Measurements from ENCODE around the gene CENPL. TPM values are rescaled to one million over a fixed set of nuclear protein-coding genes. Genes with fewer than 3 reads are reported as not detected.
A peak's percentile ranks its signal among the peaks of the same experiment; 100 is the strongest.

Gene CENPL
- total and polyA plus RNA-seq, 2 of the 8 experiments (the other 6 are each of a cell fraction or from before 2014, with no cell fraction given) = 6.6 to 16.0 TPM

DNA sequence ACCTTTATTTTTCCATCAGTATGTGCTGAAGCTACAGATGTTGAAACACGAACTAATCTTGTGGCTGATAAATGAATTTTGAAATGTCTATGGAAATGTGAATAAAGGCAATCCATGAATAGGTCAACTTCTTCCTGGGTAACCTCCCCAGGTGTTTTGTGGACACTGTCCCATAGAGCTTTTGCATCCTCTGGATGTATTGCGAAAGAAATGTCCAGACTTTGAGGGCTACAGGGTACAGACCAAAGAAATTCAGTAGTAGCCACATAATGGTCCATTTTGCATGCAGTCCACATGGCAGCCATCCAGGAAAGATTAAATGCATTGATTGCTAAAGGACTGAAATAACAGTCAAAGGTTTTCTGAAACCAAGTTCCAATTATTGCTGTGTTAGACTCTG lies 21.7 kb downstream of the CENPL start:
- H3K79me1 ChIP-seq (ENCODE audit: low read depth, low read length) = no peaks in the 10 kb centered on the region
- no peak overlapping the region for H2BK20ac ChIP-seq (ENCODE audit: low read length)
- no peak overlapping the region for H3K4ac ChIP-seq (replicated peaks; ENCODE audit: insufficient read length, low read depth, low read length)
- DNase-seq (ENCODE audit: low read depth in 1 of 2, low spot score in 2 of 2) = no peak
- H2BK120ac ChIP-seq (replicated peaks; ENCODE audit: low read depth, low read length) = no peak overlapping the region
- no peaks in the 10 kb centered on the region for H3K23me2 ChIP-seq (ENCODE audit: low read depth, low read length)
- H4K20me1 ChIP-seq (replicated peaks in 1 of 2; ENCODE audit: control insufficient read depth in 1 of 2, insufficient read depth in 2 of 2, low read length in 2 of 2) = no peaks in the 10 kb centered on the region
- no peaks in the 10 kb centered on the region for H3K27me3 ChIP-seq (replicated peaks in 1 of 4; ENCODE audit: control insufficient read depth in 3 of 4, extremely low read depth in 1 of 4, insufficient read depth in 3 of 4, low read length in 3 of 4)
- ChIA-PET CTCF (ENCODE audit: partially characterized antibody) (no interaction called here), POLR2A (ENCODE audit: partially characterized antibody) (no interaction called here)
- FAIRE-seq = no peak
- 87% methylated on average over 2 of the region's 2 CpGs; no CpG with 5 or more reads in 1 of the 2 experiments for WGBS, 2 experiments (ENCODE audit: extremely low coverage in 1 of 2, insufficient coverage in 1 of 2, insufficient read length in 1 of 2, insufficient replicate concordance in 2 of 2, low coverage in 1 of 2, low lambda C conversion rate in 2 of 2, missing lambda C conversion rate in 1 of 2)
- TF ChIP-seq CEBPB (IDR thresholded peaks at IDR 0.05; ENCODE audit: low read depth, low read length) = peak; percentile 8; the same call in 1 of the 2 replicates
- TF ChIP-seq NRF1 (IDR thresholded peaks at IDR 0.05; ENCODE audit: low read depth, low read length) = no peak
- TF ChIP-seq, protein P1, sequence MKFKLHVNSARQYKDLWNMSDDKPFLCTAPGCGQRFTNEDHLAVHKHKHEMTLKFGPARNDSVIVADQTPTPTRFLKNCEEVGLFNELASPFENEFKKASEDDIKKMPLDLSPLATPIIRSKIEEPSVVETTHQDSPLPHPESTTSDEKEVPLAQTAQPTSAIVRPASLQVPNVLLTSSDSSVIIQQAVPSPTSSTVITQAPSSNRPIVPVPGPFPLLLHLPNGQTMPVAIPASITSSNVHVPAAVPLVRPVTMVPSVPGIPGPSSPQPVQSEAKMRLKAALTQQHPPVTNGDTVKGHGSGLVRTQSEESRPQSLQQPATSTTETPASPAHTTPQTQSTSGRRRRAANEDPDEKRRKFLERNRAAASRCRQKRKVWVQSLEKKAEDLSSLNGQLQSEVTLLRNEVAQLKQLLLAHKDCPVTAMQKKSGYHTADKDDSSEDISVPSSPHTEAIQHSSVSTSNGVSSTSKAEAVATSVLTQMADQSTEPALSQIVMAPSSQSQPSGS (IDR thresholded peaks at IDR 0.05; ENCODE audit: low read length) = no peak
- no peak for TF ChIP-seq SAP30 (IDR thresholded peaks at IDR 0.05; ENCODE audit: insufficient read depth, insufficient replicate concordance, low read length)
- TF ChIP-seq EP300 (IDR thresholded peaks at IDR 0.05; ENCODE audit: borderline replicate concordance in 1 of 2, low read depth in 2 of 2, low read length in 2 of 2) = no peak
- H3K27ac ChIP-seq (ENCODE audit: low read depth, low read length) = no peak overlapping the region
- no peak overlapping the region for H3K23ac ChIP-seq (ENCODE audit: insufficient read length)
- H3K4me1 ChIP-seq (replicated peaks in 1 of 4; ENCODE audit: control insufficient read depth in 3 of 4, insufficient read depth in 4 of 4, low read length in 3 of 4) = no peaks in the 10 kb centered on the region
- no peak overlapping the region for H3K14ac ChIP-seq (ENCODE audit: insufficient read length)
- no peaks in the 10 kb centered on the region for H3K79me2 ChIP-seq (ENCODE audit: control insufficient read depth in 1 of 2, insufficient read depth in 2 of 2, low read length in 2 of 2)
- H3K4me2 ChIP-seq (ENCODE audit: insufficient read depth in 1 of 2, low read depth in 2 of 2, low read length in 2 of 2) = no peak overlapping the region
- no peak overlapping the region for H3K9ac ChIP-seq (replicated peaks in 1 of 4; ENCODE audit: extremely low read depth in 1 of 4, low read depth in 3 of 4, low read length in 3 of 4)
- H3K18ac ChIP-seq (ENCODE audit: extremely low read depth, low read length) = no peak overlapping the region
- no peak overlapping the region for H2BK5ac ChIP-seq (ENCODE audit: low read depth, low read length)
- no peaks in the 10 kb centered on the region for H3K9me3 ChIP-seq (ENCODE audit: insufficient read depth in 2 of 2, low read depth in 1 of 2, low read length in 1 of 2)
- H3K36me3 ChIP-seq (ENCODE audit: control insufficient read depth in 2 of 4, insufficient read depth in 4 of 4, low read length in 3 of 4) = peaks cover 3 to 46% (median 16%) of the 10 kb centered on the region in 4 experiments; a peak in 7 of 8 replicates
- H2AK5ac ChIP-seq (ENCODE audit: low read depth, low read length) = no peak overlapping the region
- H4K91ac ChIP-seq (replicated peaks; ENCODE audit: insufficient read length, low read length) = no peak overlapping the region
- no peak overlapping the region for H3K4me3 ChIP-seq (ENCODE audit: extremely low read depth in 1 of 4, insufficient read depth in 2 of 4, low read depth in 3 of 4, low read length in 4 of 4)
- H4K5ac ChIP-seq (ENCODE audit: insufficient read length, low read depth, low read length) = no peak overlapping the region
- H3K56ac ChIP-seq (replicated peaks; ENCODE audit: insufficient read length, low read depth, low read length) = no peak overlapping the region
- H2AFZ ChIP-seq (ENCODE audit: low read length) = no peak overlapping the region
- no peak overlapping the region for H4K8ac ChIP-seq (ENCODE audit: extremely low read depth, insufficient read depth, low read length)
- no peak overlapping the region for H2BK15ac ChIP-seq (ENCODE audit: low read length)
- H2BK12ac ChIP-seq (ENCODE audit: low read depth, low read length) = no peak overlapping the region
